Measurements from ENCODE around the gene SCRN3.
"Not testable (repeated sequence)": the region's sequence is repeated elsewhere in the genome, so short reads cannot be mapped to it uniquely, and the experiment has no call there.

Gene SCRN3, protein sequence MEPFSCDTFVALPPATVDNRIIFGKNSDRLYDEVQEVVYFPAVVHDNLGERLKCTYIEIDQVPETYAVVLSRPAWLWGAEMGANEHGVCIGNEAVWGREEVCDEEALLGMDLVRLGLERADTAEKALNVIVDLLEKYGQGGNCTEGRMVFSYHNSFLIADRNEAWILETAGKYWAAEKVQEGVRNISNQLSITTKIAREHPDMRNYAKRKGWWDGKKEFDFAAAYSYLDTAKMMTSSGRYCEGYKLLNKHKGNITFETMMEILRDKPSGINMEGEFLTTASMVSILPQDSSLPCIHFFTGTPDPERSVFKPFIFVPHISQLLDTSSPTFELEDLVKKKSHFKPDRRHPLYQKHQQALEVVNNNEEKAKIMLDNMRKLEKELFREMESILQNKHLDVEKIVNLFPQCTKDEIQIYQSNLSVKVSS

DNA sequence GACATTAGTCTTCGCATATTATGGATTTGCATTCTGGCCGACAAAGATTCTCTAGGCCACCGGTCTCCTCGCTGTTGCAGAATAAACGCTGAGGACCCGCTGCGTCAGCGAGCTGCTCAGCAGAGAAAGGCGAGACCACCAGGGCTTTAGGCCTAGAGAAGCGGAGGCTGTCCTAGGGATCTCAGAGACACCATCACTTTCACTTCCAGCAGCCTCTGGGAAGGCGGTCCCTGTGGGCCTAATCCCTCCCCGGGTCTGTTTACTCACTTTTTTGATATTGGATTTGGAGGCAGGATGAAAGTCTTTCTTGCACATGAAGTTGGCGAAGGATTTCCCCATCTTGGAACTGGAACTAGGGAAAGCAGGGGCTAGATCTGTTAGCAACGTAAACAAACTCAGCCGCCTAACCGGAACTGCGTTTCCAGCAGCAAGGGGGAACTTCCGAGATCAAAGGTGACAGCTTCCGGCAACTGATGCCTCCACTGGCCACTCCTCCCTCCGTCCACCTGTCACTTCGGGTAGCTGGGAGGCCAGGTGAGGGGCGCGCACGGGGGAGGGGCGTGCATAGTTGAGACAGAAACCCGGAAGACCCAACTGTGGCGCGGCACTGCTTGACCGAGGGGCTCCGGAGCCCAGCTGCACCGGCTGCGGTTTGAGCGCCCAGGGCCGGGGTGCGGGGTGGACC lies at the start of gene SCRN3:
SCRN3 (plus strand) TSS at position 447 of the 685 bp plus-strand sequence. CDS start 2,554 bp downstream, outside the sequence.
- peak; percentile 93 for DNase-seq (ENCODE audit: low spot score)
- no peak for TF ChIP-seq CTCF (IDR thresholded peaks at IDR 0.05; ENCODE audit: extremely low read depth, missing control alignments)

DNA sequence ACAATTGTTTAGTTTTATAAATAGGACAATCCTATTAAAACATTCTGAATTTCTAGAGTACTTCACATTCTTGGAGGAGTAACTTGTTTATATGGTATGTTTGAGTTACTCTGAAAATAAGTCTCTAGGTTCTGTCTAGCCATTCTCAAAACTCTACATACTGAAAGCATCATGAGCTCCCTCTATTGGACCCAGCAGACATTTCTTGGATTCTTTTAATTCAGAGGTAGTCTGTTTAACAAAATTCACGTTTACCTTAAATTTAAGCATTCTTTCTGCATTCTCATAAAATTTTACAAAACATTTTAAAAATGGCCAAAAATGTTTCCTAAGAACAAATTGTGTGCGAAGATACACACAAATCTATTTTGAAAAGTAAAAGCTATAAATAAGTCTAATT lies 45.5 kb upstream of the SCRN3 start:
- no peak for TF ChIP-seq CTCF (IDR thresholded peaks at IDR 0.05; ENCODE audit: extremely low read depth, missing control alignments)
- peak; percentile 15 for DNase-seq (ENCODE audit: low spot score)

DNA sequence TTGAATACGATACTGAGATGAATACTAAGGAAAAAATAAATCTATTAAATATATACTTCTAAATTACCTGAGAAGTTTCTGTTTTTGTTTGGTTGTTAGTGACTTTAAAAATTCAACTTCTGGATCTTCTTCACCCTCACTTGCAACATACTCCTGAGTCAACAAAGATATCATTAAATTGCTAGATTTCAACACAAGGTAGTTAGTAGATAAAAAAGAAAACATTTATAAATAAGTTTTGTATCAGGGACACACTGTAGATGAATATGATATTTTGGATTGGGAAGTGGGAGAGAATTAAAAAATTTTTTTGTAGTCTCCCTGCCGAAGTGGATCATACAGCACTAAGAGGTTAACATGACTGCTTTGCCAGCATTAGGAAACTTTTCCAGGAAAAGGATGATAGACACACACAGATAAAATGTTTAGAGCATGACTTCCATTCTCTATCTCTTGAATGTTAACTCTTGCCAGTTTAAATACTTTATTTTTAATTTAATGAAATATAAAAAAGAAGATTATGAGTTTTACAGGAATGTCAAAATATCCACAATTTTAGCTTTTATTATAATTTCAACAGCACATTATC lies 44.8 kb upstream of the SCRN3 start:
- TF ChIP-seq CTCF (IDR thresholded peaks at IDR 0.05; ENCODE audit: extremely low read depth, missing control alignments), result no peak
- DNase-seq (ENCODE audit: low spot score), result no peak

GRCh38 chr2:174353004-174353403 lies 42.5 kb upstream of the SCRN3 start:
- DNase-seq (ENCODE audit: low spot score), result no peak
- no peak for TF ChIP-seq CTCF (IDR thresholded peaks at IDR 0.05; ENCODE audit: extremely low read depth, missing control alignments)

GRCh38 chr2:174356347-174356746 lies 39.2 kb upstream of the SCRN3 start:
- DNase-seq (ENCODE audit: low spot score), result no peak
- TF ChIP-seq CTCF (IDR thresholded peaks at IDR 0.05; ENCODE audit: extremely low read depth, missing control alignments), result no peak

DNA sequence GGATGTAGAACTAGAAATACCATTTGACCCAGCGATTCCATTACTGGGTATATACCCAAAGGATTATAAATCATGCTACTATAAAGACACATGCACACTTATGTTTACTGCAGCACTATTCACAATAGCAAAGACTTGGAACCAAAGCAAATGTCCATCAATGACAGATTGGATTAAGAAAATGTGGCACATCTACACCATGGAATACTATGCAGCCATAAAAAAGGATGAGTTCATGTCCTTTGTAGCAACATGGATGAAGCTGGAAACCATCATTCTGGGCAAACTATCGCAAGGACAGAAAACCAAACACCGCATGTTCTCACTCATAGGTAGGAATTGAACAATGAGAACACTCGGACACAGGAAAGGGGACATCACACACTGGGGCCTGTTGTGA lies 35.9 kb upstream of the SCRN3 start:
- not testable (repeated sequence) for DNase-seq (ENCODE audit: low spot score)

DNA sequence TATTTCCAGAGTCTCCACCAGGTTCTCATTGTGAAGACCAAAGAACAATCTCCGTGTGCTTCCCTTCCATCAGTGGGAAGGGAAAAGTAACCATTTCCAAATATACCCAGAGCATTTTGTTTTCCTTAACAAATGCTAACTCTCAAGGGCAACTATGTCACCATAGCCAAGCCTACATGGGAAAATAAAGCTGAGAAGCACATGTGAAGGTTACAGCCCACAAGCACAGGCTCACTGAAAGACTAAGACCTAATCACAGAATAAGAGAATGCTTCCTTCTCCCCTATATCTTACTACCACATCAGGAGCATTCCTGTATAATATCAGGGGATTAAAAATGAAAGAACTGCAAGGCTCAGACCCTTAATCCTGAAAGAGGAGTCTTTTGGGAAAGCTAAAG lies 32.6 kb upstream of the SCRN3 start:
- no peak for TF ChIP-seq CTCF (IDR thresholded peaks at IDR 0.05; ENCODE audit: extremely low read depth, missing control alignments)
- DNase-seq (ENCODE audit: low spot score), result no peak

- not testable (repeated sequence) for DNase-seq (ENCODE audit: low spot score)
Observed at GRCh38 chr2:174363492-174364225, 31.9 kb upstream of the SCRN3 start.
